PC-3 (cell line): Measurements from ENCODE around the gene ERVMER34-1.

Experiments used
- EZH2 ChIP-seq: fragments of 300-600 bp; sonication (generic); IDR thresholded peaks from one replicate; pipeline ENCODE4 v1.6.1; 2017; ENCODE audit warnings: antibody characterized with exemption, mild to moderate bottlenecking, low read length; ENCODE audit not compliant: unreplicated experiment
- TF ChIP-seq, protein P1 (sequence below): fragments of 300-600 bp; sonication (generic); conservative IDR thresholded peaks from 2 replicates; pipeline ENCODE4 v1.5.1; 2017; ENCODE audit warnings: antibody characterized with exemption, low read depth, mild to moderate bottlenecking, low read length

DNA sequence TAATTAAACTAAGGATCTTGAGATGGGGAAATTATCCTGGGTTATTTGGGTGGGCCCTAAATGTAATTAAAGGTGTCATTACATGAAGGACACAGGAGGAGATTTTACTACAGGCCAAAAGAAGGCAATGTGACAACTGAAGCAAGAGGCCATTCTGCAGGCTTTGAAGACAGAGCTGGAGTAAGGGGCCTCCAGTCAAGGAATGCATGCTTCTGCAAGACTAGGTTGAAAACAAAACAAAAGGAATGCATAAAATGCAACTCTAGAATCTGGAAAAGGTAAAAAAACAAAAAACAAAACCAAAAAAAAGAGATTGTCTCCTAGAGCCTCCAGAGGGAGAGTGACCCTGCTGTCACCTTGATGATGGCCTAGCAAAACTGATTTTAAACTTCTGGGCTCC is 21.6 kb downstream of the ERVMER34-1 start:
- TF ChIP-seq, protein P1, sequence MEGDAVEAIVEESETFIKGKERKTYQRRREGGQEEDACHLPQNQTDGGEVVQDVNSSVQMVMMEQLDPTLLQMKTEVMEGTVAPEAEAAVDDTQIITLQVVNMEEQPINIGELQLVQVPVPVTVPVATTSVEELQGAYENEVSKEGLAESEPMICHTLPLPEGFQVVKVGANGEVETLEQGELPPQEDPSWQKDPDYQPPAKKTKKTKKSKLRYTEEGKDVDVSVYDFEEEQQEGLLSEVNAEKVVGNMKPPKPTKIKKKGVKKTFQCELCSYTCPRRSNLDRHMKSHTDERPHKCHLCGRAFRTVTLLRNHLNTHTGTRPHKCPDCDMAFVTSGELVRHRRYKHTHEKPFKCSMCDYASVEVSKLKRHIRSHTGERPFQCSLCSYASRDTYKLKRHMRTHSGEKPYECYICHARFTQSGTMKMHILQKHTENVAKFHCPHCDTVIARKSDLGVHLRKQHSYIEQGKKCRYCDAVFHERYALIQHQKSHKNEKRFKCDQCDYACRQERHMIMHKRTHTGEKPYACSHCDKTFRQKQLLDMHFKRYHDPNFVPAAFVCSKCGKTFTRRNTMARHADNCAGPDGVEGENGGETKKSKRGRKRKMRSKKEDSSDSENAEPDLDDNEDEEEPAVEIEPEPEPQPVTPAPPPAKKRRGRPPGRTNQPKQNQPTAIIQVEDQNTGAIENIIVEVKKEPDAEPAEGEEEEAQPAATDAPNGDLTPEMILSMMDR = no peak
- TF ChIP-seq EZH2 = no peak
